HPDE6-E6E7 (cell line): ENCODE data around the gene SAV1.
"Not testable (repeated sequence)": the region's sequence is repeated elsewhere in the genome, so short reads cannot be mapped to it uniquely, and the experiment has no call there.

Experiments used
- DNase-seq: peaks from one replicate; pipeline ENCODE4 v3.0.0; 2011; ENCODE audit warnings: missing footprints; ENCODE audit errors: extremely low spot score

The SAV1 gene

GRCh38 chr14:50667996-50668825, at the start of gene SAV1:
Gene SAV1 (minus strand): TSS chr14:50668306. CDS start chr14:50667967, 339 bp downstream.
- peak; percentile 33 for DNase-seq

DNA sequence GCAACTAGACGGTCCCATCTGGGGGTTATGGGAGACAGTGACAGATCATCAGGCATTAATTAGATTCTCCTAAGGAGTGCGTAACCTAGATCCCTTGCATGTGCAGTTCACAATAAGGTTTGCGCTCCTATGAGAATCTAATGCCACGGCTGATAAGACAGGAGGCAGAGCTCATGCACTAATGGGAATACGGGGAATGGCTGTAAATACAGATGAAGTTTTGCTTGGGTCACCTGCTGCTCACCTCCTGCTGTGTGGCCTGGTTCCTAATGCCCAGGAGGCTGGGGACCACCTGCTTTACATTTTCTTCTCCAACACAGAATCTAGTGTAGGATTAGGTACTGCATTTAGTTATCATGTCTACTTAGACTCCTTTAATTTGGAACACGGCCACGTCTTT, 49.7 kb upstream of the SAV1 start:
- DNase-seq: no peak

DNA sequence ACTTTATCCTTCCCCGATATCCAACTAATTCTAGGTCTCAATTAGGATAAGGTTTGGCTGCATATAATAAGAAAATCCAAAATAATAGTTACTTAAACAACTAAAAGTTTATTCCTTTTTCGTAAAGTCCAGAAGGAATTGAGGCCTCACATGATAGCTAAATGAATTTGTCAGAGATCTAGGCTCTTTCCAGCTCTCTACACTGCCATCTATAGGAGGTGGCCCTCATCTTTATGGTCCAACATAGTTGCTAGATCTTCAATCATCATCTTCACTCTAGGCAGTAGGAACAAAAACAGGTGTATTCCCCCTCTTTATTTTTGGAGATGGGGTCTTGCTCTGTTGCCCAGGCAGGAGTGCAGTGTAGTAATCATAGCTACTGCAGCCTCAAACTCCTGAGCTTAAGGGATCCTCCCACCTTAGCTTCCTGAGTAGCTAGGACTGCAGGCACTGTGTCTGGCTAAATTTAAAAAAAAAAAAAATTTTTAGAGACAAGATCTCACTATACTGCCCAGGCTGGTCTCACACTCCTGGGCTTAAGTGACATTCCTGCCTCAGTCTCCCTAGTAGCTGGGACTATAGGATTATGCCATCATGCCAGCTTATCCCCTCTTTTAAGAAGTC, 46.5 kb upstream of the SAV1 start:
- no peak for DNase-seq

- DNase-seq: no peak
Measured at GRCh38 chr14:50711043-50711442, 42.9 kb upstream of the SAV1 start.

DNA sequence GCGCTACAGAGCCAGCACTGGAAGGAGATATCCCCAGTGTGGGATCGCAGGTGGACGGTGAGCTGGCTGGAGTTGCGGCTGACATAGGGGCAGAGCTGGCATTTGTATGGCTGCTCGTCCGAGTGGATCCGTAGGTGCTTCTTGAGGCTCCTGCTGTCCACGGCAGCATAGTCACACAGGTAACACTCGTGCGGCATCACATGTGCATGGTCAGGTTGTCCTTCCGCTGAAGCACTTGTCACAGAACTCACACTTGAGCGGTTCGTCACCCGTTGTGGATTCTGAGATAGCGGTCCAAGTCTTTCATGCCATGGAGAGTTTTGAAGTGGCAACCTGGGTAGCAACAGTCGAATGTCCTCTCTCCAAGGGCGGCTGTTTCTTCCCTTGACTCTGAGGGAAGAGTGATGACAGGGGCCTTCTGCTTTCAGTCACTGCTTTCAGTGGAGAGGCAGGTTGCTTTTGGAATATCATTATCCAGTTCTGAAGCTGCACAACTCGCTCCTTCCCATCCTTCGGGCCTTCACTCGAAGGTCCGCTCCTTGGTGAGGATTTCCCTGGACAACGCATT, 37.0 kb upstream of the SAV1 start:
- DNase-seq: no peak

GRCh38 chr14:50704454-50705010, 36.4 kb upstream of the SAV1 start:
- no peak for DNase-seq

DNA sequence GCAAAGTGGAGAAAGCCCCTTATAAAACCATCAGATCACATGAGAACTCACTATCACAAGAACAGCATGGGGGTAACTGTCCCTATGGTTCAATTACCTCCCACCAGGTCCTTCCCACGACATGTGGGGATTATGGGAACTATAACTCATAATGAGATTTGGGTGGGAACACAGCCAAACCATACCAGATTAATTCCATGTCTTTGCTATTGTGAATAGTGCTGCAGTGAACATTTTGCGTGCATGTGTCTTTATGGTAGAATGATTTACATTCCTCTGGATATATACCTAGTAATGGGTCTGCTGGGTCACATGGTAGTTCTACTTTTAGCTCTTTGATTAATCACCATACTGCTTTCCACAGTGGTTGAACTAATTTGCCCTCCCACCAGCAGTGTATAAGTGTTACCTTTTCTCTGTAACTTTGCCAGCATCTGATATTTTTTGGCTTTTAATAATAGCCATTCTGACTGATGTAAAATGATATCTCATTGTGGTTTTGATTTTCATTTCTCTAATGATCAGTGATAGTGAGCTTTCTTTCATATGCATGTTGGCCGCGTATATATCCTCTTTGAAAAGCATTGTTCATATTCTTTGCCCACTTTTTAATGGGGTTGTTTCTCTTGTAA, 29.7 kb upstream of the SAV1 start:
- DNase-seq: no peak

DNA sequence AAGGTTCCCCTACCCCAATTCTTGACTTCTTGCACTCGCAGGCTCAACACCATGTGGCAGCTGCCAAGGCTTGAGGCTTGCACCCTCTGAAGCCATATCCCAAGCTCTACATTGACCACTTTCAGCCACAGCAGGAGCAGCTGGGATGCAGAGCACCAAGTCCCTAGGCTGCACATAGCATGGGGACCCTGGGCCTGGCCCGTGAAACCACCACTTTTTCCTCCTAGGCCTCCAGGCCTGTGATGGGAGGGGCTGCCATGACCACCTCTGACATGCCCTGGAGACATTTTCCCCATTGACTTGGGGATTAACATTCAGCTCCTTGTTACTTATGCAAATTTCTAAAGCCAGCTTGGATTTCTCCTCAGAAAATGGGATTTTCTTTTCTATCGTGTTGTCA, 26.2 kb upstream of the SAV1 start:
- not testable (repeated sequence) for DNase-seq

DNA sequence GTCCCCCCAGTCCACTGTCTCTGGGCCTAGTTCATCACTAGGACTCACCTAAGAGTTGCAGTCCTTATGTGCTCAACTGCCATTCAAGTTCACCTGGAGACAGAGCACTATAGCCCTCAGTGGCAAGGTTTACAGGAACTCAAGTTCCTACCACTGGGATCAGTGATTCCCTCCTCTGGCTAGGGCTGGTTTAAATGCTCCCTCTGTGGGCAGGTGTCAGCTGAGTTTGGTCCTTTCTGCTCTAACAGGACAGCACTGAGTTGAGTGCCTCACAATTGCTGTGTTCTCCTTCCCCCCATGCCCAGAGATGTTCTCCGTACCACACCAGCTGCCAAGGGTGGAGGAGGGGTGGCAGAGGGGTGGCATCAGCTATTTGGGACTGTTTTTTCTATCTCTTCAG, 20.8 kb upstream of the SAV1 start:
- DNase-seq: no peak

GRCh38 chr14:50679674-50680073, 11.6 kb upstream of the SAV1 start:
- no peak for DNase-seq

GRCh38 chr14:50678163-50678562, 10.1 kb upstream of the SAV1 start:
- no peak for DNase-seq

DNA sequence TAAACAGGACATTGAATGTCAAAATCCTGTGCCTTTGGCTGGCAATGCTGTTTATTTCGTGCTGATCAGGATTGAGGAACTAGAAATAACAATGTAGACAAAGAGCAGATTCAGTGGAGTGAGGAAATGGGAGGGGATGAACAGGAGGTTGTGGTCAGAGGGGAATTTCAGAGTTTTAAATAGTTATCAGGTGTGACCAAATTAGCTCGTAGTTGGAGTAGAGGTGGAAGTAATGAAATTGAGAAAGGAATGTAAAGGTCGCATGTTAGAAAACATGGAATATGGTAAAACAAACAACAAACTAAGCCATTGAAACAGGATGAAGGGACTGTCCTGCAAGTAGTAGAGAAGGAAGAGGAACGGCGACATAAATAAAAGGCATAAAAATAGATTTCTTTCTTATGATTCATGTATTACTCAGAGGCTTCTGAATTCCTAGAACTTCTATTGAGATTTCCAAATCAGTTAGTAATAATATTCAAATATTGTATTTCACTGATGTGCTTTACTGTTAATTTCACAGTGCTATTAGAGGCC, 9.5 kb upstream of the SAV1 start:
- peak; percentile 76 for DNase-seq

DNA sequence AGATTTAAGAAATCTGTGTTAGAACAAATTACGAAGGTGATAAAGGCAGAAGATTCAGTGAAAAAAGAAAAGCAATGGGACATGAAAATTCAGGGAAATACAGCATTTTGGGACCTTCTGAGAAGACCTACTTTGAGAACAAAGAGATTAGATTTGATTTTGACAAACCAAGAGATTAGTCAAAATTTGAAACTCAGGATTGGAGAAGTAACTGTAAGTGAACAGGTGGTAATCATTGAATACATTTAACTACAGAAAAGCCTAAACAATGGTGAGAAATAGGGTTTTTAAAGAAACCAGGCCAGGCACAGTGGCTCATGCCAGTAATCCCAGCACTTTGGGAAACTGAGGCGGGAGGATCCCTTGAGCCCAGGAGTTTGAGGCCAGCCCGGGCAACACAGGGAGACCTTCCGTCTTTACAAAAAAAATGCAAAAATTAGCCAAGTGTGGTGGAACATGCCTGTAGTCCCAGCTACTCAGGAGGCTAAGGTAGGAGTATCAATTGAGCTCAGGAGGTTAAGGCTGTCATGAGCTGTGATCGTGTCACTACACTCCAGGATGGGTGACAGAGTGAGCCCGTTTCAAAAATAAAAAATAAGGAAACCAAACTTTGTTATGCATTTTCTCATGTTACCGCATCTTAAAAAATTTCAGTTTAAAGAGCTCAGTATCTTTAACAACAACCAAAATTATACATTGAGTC, 8.9 kb upstream of the SAV1 start:
- DNase-seq: no peak

- no peak for DNase-seq
Measured at GRCh38 chr14:50675597-50675996, 7.5 kb upstream of the SAV1 start.

DNA sequence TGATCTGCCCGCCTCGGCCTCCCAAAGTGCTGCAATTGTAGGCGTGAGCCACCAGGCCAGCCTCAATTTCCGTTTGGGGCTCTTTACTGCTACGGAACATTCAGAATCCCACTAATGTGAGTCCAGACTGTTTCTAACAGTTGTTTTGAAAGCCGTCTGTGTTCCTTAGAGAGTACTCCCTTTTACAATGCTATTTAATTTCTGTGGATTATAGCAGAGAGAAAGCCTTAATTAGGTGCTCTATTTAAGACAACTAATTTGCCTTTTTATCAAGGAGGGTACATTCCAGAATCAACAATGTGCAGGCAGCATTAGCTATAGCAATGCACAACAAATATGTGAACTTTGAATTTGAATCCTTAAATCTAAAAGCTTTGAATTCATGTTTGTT, 2.8 kb upstream of the SAV1 start:
- DNase-seq: no peak

DNA sequence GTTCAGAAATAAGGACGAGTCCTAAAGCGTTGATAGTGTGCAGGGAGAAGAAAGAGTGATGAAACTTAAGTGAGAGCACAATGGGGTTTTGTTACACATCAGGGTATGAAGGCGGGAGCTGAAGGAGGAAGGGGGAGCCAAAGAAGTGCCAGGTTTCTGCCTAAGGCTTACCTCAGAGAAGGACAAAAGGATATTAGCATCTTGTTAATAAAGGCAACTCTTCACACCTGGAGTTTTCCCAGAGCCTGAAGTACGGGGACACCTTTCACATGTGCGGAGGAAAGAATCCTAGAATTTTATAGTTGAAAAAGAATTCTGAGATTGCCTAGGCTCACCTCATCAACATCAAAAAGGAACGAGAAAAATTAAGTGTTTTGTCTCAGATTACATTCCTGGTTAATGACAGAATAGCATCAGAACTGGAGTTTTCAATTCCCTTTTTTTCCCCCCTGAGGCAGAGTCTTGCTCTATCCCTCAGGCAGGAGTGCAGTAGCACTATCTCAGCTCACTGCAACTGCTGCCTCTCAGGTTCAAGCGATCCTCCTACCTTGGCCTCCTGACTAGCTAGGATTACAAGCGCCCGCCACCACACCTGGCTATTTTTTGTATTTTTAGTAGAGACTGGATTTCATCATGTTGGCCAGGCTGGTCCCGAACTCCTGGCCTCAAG, 2.2 kb upstream of the SAV1 start:
- no peak for DNase-seq

GRCh38 chr14:50669441-50669986, 1.4 kb upstream of the SAV1 start:
- no peak for DNase-seq

DNA sequence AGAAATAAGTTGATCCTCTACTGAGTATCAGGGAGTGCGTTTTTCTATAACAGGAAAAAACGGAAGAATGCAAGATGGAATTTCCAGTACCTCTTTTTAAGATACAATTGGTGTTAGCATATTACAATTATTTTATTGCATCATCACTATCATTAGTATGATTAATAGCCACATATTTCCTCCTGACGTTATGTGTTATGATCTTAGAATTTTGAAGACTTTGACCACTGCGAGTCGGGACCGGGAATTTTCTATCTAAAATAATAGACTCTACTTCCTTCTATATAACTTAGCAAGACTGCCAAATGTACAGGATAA, 679 bp upstream of the SAV1 start:
- no peak for DNase-seq

DNA sequence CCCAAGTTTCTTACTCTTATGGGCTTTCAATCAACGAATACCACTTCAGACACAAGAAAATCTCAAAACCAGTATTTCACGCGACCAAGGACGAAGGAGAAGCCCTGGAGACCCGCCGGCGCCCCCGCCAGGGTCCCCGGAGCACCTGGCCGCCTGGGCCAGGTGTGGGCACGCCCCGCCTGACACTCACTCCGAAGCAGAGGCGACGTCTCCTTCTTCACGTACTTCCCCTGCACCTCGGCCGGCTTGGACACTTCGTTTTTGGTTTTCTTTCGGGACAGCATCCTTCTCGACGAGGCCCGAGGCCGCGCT, 466 bp downstream of the SAV1 start:
- DNase-seq: no peak

DNA sequence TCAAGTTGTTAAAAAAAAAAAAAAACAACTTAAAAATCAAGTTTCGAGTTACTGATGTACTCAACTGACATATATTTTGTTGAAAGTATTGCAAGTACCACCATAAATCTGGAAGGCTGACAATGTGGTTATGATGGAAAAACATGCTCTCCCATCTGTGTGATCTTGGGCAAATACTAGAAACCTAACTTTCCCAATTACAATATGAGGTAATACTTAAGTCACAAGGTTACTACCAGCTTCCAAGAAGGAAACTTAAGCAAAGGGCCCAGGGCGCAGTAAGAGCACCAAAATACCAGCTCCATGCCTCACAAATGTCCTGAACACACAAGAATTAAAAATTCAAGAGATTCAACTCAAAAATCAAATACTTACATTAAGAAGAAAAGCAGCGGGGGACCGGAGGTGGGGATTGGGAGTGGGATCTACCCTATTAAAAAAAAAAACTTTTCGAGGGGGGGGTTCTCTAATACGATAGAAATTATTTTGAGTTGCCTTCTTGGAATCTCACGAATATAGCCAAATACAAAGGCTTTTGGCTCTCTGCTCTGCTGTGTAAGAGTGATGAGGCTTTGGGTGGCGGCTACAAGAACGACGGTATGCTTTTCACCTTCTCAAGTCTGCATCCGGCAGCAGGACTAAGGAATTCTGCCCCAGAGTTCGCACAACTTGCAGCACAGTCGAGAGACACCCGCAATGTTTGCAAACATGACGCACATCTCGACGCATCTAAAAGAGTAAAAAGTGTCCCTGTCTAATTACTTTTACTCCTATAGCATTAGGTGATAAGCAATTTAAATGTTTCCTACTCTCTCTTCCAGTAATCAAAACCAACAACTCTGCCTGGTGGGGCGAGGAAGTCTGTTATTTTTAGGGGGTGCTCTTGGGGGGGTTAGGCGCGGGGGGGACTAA, 1.1 kb downstream of the SAV1 start:
- DNase-seq: peak; percentile 13
